ENCODE data around the gene STC2.
A peak's percentile ranks its signal among the peaks of the same experiment; 100 is the strongest.
"Not testable (repeated sequence)": the region's sequence is repeated elsewhere in the genome, so short reads cannot be mapped to it uniquely, and the experiment has no call there.

Gene STC2

GRCh38 chr5:173327948-173328843 lies at the start of gene STC2:
TSS of gene STC2 (minus strand) at chr5:173328414. CDS start at chr5:173328193, 221 bp downstream.
- DNase-seq, result peak; percentile 97

- no peak for DNase-seq
These were observed 43.2 kb upstream of the STC2 start for GRCh38 chr5:173371400-173371799.

DNA sequence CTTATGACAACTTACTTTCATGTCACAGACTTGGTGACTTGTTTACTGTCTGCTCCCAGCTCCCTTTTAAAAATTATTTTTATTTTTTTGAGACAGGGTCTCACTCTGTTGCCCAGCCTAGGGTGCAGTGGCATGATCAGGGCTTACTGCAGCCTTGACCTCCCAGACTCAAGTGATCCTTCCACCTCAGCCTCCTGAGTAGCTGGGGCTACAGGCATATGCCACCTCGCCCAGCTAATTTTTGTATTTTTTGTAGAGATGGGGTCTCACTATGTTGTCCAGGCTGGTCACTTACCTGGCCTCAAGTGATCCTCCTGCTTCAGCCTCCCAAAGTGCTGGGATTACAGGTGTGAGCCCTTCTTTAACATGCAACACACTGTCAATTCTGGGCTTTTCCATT lies 35.2 kb upstream of the STC2 start:
- not testable (repeated sequence) for DNase-seq

- no peak for DNase-seq
These were observed 27.3 kb upstream of the STC2 start for GRCh38 chr5:173355561-173355960.

DNA sequence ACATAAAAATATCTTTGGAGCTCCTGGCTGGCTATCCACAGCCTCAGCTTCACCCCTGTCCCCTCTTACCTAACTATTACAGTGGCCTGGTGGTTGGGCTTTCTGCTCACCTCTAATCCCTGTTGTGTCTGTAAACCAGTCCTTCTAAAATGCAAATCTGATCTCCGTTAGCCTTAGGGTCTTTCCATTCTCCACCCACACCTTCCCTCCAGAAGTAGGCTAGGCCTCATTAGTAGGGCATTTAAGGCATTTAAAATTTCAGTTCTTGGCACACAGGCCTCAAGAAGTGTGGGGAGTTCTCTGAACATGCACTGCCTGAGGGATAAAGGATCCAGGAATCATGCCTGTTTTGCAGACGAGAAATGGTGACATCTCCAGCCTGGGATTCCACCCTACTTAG lies 26.4 kb upstream of the STC2 start:
- no peak for DNase-seq

DNA sequence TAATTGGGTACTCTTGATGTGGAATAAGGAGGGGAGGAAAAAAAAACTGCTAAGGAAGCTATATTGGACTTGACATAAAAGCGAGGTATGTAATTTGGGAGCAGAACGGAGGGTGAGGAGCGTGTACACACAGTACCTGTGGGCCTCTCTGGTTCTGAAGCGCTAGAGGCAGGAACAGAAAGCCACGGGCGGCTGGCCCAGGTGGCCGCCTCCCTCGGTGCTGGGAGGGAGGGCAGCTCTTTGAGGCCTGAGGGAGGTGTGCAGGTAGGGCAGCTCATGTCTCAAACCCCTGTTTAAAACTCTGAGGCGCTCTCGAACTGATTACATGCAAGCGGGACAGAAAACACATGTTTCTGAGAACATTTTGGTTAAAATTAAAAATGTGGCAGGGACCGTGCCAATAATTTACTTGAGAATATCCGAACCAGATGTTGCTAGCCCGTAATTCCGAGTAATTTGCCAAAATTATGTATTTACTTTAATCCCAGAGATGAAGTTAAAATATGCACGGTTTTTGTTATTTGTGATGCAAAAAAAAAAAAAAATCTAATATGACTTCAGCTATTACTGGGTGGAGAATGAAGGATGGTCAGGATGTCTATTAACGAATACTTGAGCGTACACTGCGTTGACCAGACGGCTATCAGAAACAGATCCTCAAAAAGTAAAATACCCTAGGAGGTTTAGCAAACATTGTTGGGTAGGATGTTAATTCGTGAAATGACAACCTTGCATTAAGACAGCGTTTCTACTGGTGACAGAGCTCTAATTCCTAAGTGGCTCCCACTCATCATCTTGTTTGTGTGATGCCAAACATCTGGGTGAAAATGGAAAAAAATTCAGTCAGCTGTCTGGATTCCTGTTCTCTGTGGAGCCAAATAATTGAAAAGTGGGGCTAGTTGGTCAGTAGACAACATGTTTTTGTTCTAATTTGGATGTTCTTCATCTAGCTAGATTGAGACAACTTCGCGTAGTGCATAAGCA lies 24.4 kb upstream of the STC2 start:
- no peak for DNase-seq

- no peak for DNase-seq
These were observed 14.9 kb upstream of the STC2 start for GRCh38 chr5:173342813-173343755.

- DNase-seq, result no peak
These were observed 13.8 kb upstream of the STC2 start for GRCh38 chr5:173341961-173342430.

- no peak for DNase-seq
These were observed 12.8 kb upstream of the STC2 start for GRCh38 chr5:173340984-173341383.

GRCh38 chr5:173340451-173340850 lies 12.2 kb upstream of the STC2 start:
- no peak for DNase-seq

- no peak for DNase-seq
These were observed 11.1 kb upstream of the STC2 start for GRCh38 chr5:173339286-173339685.

DNA sequence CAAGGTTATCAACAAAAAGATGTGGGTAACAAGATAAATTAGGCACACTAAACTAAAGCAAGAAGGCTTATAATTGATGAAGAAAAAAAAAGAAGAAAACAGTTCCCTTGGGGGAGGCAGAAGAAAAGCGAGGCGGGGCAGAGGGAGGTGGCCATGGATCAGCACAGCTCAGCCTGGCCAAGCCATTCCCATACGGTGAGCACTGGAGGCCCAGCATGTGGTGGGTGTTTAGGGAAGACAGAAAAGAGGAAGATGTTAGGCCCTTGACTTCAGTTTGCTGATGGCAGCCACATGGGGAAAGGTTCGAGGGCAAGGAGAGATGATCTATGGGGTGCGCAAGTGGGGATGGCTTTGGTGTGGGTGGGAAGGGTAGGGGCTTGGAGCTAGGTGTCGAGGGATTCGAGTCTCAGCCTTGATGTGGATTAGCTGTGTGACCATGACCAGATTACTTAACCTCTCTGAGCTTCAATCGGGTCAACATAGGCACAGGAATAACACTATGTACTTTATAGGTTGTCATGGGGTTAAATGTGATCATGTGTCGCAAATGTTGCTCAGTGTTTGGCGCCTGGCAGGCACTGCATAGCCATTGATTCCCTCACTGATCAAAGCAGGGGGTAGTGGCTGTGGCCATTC lies 10.3 kb upstream of the STC2 start:
- DNase-seq, result no peak

DNA sequence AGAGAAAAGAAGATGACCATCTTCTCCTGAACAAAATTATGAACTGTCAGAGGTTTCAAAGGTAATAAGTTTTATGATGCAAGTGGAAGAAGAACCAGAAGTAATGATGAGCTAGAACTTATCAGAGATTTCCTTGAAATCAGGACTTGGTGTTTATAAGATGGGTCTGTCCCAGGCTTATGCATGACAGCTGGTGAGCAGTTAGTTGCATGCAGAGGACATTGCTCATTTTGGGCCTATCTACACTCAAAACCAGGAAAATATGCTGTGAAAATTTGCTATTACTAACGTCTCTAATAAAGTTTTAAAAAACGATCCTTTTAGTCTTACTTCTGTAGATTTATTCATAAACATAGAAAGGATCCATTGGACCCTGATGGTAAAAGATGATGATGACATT lies 6.6 kb upstream of the STC2 start:
- DNase-seq, result peak; percentile 23

GRCh38 chr5:173333925-173334661 lies 5.9 kb upstream of the STC2 start:
- peak; percentile 83 for DNase-seq

GRCh38 chr5:173331956-173332479 lies 3.8 kb upstream of the STC2 start:
- peak; percentile 86 for DNase-seq

- no peak for DNase-seq
These were observed 3.1 kb upstream of the STC2 start for GRCh38 chr5:173331287-173331686.

GRCh38 chr5:173330338-173331206 lies 2.4 kb upstream of the STC2 start:
- no peak for DNase-seq

- DNase-seq, result peak; percentile 87
These were observed 1.5 kb upstream of the STC2 start for GRCh38 chr5:173329491-173330337.
